COLO668 (cell line): Measurements from ENCODE around the gene SGK1.
"Not testable (repeated sequence)": the region's sequence is repeated elsewhere in the genome, so short reads cannot be mapped to it uniquely, and the experiment has no call there.

Experiments used
- DNase-seq: peaks from one replicate; lab custom pipeline; 2025; ENCODE audit not compliant: unreplicated experiment; lab: John Stamatoyannopoulos, UW

The SGK1 gene

DNA sequence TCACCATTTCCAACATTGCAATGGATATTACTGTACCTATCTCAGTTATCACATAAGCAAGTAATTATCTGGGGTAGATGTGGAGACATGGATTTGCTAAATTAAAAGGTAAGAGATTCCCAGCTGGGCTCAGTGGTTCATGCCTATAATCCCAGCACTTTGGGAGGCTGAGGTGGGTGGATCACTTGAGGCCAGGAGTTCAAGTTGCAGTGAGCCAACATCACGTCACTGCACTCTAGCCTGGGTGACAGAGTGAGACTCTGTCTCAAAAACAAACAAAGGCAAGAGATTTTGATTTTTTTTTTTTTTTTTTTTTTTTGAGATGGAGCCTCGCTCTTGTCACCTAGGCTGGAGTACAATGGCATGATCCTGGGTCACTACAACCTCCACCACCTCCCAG is 62.6 kb downstream of the SGK1 start:
- DNase-seq, result not testable (repeated sequence)

- DNase-seq, result no peak
These were observed 63.8 kb downstream of the SGK1 start for GRCh38 chr6:134254118-134254517.

DNA sequence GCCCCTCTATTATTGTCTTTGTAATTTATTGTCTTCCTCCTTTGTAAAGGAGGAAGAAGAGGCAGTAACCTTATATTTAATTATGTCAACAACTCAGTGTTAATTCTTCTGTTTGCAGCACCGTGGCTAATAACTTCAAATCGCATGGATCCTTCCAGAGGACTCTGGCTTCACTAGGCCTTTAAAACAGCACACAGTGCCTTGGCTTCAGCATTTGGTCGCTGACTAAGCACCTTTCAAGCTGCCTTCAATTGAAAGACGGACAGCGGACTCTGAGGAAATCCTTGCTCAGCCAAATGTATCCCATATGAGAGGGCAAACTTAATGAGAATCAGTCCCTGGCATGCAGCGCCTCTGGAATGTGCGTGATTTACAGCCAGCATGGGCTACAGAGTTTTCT is 64.2 kb downstream of the SGK1 start:
- no peak for DNase-seq

DNA sequence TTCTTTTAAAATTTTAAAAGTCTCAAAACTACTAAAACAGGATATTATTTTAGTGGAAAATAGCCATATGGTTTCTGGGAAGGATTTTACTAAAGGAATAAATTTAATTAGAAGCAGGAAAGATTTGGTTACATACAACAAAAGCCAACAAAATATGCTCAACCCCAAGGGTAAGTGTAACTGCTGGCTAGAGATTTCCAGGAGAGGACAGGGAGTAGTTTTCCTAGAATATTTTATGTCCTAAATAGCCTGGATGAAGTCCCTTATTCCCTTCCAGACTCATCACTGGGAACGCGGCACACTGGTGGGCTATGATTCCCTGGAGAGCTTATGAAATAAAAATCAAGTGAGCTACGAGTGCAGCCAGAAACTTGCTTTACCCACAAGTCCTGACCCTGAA is 66.6 kb downstream of the SGK1 start:
- DNase-seq, result no peak

DNA sequence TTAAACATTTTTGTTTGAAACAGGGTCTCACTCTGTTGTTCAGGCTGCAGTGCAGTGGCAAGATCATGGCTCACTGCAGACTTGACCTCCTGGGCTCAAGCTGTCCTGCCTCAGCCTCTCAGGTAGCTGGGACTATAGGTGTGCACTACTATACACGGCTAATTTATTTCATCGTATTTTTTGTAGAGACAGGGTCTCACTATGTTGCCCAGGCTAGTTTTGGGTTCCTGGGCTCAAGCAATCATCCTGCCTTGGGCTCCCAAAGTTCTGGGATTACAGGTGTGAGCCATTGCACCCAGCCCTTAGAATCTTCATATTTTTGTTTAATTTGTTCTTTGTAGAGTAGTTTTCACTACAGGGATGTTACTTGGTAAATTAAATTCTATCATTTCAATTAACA is 67.1 kb downstream of the SGK1 start:
- DNase-seq, result no peak

DNA sequence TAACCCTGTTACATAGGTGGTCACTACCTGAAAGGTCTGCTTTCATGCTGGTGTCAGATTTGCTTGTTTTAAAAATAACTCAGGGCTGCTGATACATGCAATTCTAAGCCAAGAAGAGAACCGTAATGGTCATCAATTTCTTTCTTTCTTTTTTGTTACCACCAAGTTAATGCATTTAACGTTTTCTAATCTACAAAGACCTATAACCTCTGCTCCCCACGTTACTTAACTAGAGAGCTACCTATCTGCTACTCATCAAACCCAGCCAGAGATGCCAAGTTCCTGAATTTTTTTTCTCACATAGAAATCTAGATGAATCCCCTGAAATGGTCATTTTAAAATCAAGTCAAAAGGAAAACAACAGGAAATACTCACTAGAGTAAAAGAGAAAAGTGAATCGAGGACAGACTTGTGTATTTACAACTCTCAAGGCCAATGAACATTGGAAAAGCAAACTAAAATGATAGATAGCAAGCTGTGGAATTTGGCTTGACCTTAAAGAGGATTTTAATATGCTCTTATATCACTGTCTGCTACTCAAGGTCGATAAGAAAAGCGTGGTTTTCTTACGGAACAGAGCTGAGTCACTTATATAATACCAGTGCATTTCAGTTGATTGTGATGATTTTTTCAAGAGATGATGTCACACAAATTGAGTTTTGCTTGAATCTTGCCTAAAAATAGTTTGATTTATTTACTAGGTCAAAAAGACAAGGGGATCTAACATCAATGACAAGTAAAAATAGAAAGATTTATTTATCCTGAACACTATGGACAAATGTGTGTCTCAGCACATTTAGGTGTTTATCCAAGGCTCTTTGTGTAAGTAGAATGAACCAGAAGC is 67.9 kb downstream of the SGK1 start:
- no peak for DNase-seq

GRCh38 chr6:134249239-134249758 is 68.6 kb downstream of the SGK1 start:
- DNase-seq, result no peak

DNA sequence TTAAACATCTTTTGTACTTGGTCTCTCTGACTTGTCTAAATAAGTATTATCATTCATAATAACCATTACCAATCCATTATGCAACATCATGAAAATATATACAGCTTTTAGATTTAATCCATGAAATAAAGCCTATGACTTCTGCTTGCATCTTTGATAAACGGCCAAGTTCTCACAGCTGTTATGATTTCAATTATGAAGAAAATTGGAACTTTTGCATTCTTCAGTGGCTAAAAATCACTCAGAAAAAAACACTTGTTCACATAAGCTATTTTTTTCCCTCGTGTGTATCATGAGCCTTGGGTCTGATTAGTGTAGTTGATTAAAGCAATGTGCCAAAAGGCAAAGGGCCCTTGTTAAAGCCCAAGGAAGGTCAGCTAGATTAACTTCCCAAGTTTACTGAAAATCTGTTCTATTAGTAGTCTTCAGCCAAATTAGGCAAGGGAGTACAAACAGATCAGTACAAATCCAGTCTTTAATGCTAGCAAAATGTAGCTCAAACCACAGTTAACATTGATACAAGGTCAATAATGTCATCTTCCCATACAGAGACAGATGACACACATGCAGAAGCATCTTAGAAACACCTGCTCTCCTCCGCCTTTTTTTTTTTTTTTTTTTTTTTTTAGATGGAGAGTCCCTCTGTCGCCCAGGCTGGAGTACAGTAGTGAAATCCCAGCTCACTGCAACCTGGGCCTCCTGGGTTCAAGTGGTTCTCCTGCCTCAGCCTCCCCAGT is 69.9 kb downstream of the SGK1 start:
- no peak for DNase-seq

- DNase-seq, result no peak
These were observed 70.6 kb downstream of the SGK1 start for GRCh38 chr6:134247231-134247833.

- no peak for DNase-seq
These were observed 72.2 kb downstream of the SGK1 start for GRCh38 chr6:134245706-134246105.

DNA sequence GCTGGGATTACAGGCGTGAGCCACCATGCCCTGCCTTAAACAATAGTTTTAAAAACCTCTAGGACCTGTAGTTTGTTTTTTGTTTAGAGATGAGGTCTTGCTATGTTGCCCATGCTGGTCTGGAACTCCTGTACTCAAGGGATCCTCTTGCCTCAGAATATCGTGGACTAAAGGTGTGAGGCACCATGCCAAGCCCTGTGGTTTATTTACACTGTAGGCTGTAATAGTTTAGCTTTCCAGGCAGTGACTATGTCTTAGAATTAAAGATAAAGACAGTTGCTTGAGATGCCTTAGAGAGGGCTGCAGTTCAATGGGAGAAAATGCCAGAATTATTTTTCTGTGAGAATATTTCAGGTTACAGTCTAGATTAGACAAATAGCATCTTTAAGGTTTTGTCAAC is 72.9 kb downstream of the SGK1 start:
- DNase-seq, result no peak

DNA sequence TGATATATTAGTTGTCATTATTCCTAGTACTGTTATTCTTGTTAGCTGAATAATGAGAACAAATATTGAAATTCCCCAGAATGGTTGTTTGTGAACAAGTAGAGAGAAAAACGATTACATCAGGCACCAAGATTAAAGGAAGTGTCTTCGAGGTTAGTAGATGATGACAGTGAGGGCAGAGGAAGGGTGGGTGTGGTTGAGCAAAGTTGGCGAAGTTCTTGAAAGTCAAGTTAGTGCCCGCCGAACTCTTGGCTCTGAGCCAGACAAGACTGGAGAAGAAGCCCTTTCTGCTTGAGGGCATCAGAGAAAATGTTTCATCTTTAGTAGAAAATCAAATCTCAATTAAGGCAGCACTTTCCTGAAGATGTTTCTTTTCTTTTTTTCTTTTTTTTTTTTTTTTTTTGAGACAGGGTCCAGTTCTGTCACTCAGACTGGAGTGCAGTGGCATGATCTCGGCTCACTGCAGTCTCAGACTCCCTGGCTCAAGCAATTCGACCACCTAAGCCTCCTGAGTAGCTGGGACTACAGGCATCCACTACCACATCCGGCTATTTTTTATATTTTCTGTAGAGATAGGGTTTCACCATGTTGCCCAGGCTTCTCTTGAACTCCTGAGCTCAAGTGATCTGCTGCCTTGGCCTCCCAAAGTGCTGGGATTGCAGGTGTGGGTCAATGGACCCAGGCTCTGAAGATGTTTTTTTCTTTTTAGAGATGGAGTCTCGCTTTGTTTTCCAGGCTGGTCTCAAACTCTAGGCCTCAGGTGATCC is 77.1 kb downstream of the SGK1 start:
- no peak for DNase-seq

GRCh38 chr6:134238960-134239795 is 78.7 kb downstream of the SGK1 start:
- no peak for DNase-seq

DNA sequence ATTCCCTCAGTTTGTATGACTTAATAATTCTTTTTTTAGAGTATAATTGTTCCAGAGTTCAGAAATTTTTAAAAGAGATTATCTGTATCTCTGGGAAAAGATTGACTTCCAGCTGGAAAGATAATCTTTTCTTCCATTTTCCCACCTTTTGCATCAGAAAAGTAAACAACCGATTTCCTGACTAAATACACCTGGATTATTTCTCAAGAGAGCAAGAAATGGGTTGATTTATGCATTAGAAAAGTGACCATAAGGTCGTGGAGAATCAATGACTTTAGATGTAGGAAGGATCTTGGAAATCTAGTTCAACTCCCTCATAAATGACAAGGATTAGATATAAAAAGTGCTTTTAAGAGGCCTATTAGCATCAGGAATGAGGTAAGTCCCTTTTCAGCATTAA is 79.9 kb downstream of the SGK1 start:
- no peak for DNase-seq

GRCh38 chr6:134235937-134236751 is 81.8 kb downstream of the SGK1 start:
- DNase-seq, result no peak

DNA sequence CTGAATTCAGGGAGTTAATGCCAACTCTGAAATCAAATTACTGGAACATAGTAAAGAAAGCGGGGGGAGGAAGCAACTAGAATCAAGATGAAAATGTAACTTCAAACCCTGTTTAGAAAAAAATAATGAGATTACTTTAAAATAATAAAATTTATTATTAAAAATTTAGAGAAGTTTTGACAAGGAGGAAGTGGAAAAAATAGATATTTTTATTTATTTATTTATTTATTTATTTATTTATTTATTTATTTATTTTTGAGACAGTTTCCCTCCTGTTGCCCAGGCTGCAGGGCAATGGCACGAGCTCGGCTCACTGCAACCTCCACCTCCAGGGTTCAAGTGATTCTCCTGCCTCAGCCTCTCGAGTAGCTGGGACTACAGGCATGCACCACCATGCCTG is 82.6 kb downstream of the SGK1 start:
- DNase-seq, result not testable (repeated sequence)

DNA sequence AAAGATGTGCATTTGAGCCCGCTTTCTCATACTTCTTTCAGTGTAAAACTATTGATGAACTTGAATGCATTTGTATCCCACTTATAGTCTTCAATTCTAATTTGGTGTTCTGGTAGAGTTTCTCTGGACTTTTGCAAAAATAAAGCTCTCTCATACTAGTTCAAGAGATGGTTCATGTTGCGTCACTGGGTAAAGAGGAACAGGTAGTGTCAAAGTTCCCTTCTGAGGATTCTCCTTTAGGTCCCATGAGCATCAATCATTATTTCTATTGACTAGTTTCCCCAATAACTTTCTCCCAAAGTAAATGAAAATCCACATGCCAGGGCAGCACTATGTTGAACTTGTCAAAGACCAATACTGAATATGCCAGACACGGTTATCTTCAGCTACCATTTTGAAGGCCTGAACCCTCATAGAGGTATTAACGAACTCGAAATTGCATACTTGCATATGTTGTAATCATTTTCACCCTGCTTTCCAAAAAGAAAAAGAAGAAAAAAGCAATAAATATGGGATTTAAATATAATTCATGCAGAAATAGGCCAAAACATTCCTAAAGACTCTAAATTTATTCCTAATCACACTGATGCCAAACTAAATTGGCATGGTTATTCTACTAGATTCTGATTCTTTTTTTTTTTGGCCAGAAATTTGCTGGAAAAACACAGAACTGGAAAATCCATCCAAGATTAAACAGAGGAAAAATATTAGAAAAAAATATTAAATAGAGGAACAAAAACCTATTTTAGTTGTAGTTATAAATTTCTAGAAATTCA is 84.5 kb downstream of the SGK1 start:
- DNase-seq, result no peak

DNA sequence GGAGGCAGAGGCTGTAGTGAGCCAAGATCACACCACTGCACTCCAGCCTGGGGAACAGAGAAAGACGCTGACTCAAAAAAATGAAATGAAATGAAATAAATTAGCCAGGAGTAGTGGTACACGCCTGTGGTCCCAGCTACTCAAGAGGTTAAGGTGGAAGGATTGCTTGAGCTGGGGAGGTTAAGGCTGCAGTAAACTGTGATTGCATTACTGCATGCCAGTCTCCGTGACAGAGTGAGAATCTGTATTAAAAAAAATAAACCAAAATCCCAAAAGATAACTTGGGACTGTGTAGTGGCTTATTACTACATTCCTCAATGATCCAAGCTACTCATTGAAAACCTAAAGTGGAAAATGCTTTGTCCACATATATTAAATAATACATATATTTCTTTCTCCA is 87.0 kb downstream of the SGK1 start:
- DNase-seq, result no peak
